Erythroblast (primary cell): ENCODE results near the gene TTLL6.

Experiments used
- GATA1 ChIP-seq: IDR thresholded peaks from 2 replicates; pipeline ENCODE4 v1.6.1; 2011; ENCODE audit warnings: low read depth, mild to moderate bottlenecking, control low read depth, low read length, moderate library complexity
- POLR2A ChIP-seq: IDR thresholded peaks from 2 replicates; pipeline ENCODE4 v1.6.1; 2011; ENCODE audit warnings: mild to moderate bottlenecking, low read length

GRCh38 chr17:48769009-48769675, 47.9 kb downstream of the TTLL6 start:
- TF ChIP-seq POLR2A (no peak), GATA1 (no peak)
